Heart left ventricle (tissue), 13 donors: ENCODE measurements around the gene SPDYE3.
"Not testable (repeated sequence)": the region's sequence is repeated elsewhere in the genome, so short reads cannot be mapped to it uniquely, and the experiment has no call there.

Experiments used
- POLR2A ChIP-seq, 2 donors: fragments of 450-650 bp; IDR thresholded peaks; one replicate each; pipeline ENCODE4 v1.6.1; 2017; ENCODE audit warnings: antibody characterized with exemption in 2 of 2, mild to moderate bottlenecking in 2 of 2, moderate library complexity in 2 of 2
- TF ChIP-seq, protein P1 (sequence below), 12 donors: fragments of 200-600 bp; sonication (generic) in 4 of 12; IDR thresholded peaks; one replicate each; pipeline versions ENCODE4 v1.5.0 to v1.8.0; 2018 to 2022; ENCODE audit warnings: antibody characterized with exemption in 12 of 12, mild to moderate bottlenecking in 5 of 12
- donor health status: ischemic (EF 13 %, LVEDD 7.1; RV severe dilation, severe dysfunction).
- donor health status: DM: no; HTN: yes; CAD: no.
- donor health status: DM: no; HTN: no; CAD: no.
- donor health status: ischemic (EF 25% LVEDD 6.9; RV normal size, moderate dysfunction).
- donor health status: ischemic (EF 25% LVEDD 5.7; RV mildly dilated, moderate dysfunction).
- donor health status: ischemic (EF 35%, LVEDD 5.7; RV mildly dilated, moderate dysfunction).
- donor health status: nonischemic (EF 11% LVEDD 7.7; RV severe dilation, severe dysfunction).
- donor health status: DM: yes; HTN: yes; CAD: no.
- donor health status: PGD.
- donor health status: ischemic (EF 29% LVEDD 5.4; RV normal size, mild dysfunction).
- donor health status: nonischemic (EF 23%, LVEDD 6.1; RV moderate dilation, normal function).

DNA sequence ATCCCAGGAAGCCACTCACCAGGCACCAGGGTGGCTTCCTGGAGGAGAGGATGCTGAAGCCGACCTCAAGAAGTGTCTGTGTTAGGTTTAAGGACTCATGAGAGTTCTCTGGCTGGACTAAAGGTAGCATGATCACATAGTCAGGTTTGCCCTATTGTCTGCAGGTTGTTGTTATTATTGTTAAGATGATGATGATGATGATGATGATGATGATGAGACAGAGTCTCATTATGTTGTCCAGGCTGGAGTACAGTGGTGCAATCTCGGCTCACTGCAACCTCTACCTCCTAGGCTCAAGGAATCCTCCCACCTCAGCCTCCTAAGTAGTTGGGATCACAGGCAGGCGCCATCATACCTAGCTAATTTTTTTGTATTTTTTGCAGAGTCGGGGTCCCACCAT is 43.3 kb upstream of the SPDYE3 start:
- TF ChIP-seq, protein P1, sequence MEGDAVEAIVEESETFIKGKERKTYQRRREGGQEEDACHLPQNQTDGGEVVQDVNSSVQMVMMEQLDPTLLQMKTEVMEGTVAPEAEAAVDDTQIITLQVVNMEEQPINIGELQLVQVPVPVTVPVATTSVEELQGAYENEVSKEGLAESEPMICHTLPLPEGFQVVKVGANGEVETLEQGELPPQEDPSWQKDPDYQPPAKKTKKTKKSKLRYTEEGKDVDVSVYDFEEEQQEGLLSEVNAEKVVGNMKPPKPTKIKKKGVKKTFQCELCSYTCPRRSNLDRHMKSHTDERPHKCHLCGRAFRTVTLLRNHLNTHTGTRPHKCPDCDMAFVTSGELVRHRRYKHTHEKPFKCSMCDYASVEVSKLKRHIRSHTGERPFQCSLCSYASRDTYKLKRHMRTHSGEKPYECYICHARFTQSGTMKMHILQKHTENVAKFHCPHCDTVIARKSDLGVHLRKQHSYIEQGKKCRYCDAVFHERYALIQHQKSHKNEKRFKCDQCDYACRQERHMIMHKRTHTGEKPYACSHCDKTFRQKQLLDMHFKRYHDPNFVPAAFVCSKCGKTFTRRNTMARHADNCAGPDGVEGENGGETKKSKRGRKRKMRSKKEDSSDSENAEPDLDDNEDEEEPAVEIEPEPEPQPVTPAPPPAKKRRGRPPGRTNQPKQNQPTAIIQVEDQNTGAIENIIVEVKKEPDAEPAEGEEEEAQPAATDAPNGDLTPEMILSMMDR (IDR thresholded peaks at IDR 0.05), result not testable (repeated sequence)
- TF ChIP-seq POLR2A (IDR thresholded peaks at IDR 0.05), result not testable (repeated sequence)
